ENCODE measurements around the gene DYSF. TPM values are rescaled to one million over a fixed set of nuclear protein-coding genes. Genes with fewer than 3 reads are reported as not detected.

DYSF gene
- total RNA-seq, 4 donors from 2014 or later: 3.7 to 18.7 (median 10.6) TPM

GRCh38 chr2:71614976-71615766 lies 161.8 kb downstream of the DYSF start:
- DNase-seq: peak; percentile 37
- no peak overlapping the region for H3K4me3 ChIP-seq
- H3K36me3 ChIP-seq: no peaks in the 10 kb centered on the region
- H3K27ac ChIP-seq: peak overlapping the region; percentile 47 to 56 (median 51)
- intact Hi-C loops (cut with DNase I; ENCODE audit: low total_unique reads): loop anchor here (5.0 kb wide), 1 partner anchor 527 kb away; no protein-coding TSS in a partner anchor
- in situ Hi-C loops (cut with MboI; ENCODE audit: low pct_ligation_motif_present in 1 of 4, low pct_unique_long_range_greater_than_20kb in 1 of 4, low sequenced_read_pairs in 3 of 4): no loop called here
- TF ChIP-seq EP300 (IDR thresholded peaks at IDR 0.05; ENCODE audit: low read depth) (no peak), POLR2AphosphoS5 (IDR thresholded peaks at IDR 0.05) (peak in 1 of 3 donors; percentile 36), POLR2A (IDR thresholded peaks at IDR 0.05) (no peak)
- TF ChIP-seq, protein P1, sequence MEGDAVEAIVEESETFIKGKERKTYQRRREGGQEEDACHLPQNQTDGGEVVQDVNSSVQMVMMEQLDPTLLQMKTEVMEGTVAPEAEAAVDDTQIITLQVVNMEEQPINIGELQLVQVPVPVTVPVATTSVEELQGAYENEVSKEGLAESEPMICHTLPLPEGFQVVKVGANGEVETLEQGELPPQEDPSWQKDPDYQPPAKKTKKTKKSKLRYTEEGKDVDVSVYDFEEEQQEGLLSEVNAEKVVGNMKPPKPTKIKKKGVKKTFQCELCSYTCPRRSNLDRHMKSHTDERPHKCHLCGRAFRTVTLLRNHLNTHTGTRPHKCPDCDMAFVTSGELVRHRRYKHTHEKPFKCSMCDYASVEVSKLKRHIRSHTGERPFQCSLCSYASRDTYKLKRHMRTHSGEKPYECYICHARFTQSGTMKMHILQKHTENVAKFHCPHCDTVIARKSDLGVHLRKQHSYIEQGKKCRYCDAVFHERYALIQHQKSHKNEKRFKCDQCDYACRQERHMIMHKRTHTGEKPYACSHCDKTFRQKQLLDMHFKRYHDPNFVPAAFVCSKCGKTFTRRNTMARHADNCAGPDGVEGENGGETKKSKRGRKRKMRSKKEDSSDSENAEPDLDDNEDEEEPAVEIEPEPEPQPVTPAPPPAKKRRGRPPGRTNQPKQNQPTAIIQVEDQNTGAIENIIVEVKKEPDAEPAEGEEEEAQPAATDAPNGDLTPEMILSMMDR (IDR thresholded peaks at IDR 0.05): no peak
- WGBS, 2 donors (ENCODE audit: low coverage in 1 of 2): 73% methylated on average over 9 of the region's 9 CpGs; no CpG with 5 or more reads in 1 of the 2 donors
- no peaks in the 10 kb centered on the region for H3K27me3 ChIP-seq
- H3K9me3 ChIP-seq: no peaks in the 10 kb centered on the region
- peaks cover 0 to 13% (median 9%) of the 10 kb centered on the region in 4 donors for H3K4me1 ChIP-seq

- intact Hi-C loops (cut with DNase I; ENCODE audit: low total_unique reads): no loop called here
- 79 to 91% methylated on average over 7 to 13 of the region's 13 CpGs for WGBS, 2 donors (ENCODE audit: low coverage in 1 of 2)
Observed at GRCh38 chr2:71615767-71616730, 162.7 kb downstream of the DYSF start.

DNA sequence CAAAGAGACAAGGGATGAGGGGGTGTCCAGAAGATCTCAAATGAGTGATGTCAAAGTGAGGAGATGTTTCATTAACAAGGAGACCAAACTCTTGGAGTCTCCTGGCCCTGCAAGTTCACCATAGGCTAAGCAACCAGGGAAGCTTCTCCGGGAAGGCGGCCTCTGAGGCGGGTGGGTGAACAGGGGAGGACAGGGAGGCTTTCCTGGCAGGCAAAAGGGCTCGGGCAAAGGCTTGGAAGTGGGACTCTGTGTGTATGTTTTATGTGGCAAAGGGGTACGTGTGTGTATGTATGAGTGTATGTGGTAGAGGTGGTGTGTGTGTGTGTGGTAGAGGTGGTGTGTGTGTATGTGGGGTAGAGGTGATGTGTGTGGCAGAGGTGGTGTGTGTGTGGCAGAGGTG lies 163.9 kb downstream of the DYSF start:
- H3K9me3 ChIP-seq: no peaks in the 10 kb centered on the region
- TF ChIP-seq EP300 (IDR thresholded peaks at IDR 0.05; ENCODE audit: low read depth) (no peak), POLR2A (IDR thresholded peaks at IDR 0.05) (no peak), POLR2AphosphoS5 (IDR thresholded peaks at IDR 0.05) (no peak)
- TF ChIP-seq, protein P1 (IDR thresholded peaks at IDR 0.05): no peak
- no peak overlapping the region for H3K4me3 ChIP-seq
- WGBS, 2 donors (ENCODE audit: low coverage in 1 of 2): 89 to 97% methylated on average over 3 to 5 of the region's 5 CpGs
- no peak for DNase-seq
- peaks cover 0 to 13% (median 9%) of the 10 kb centered on the region in 4 donors for H3K4me1 ChIP-seq
- intact Hi-C loops (cut with DNase I; ENCODE audit: low total_unique reads): no loop called here
- H3K27ac ChIP-seq: no peak overlapping the region
- no peaks in the 10 kb centered on the region for H3K36me3 ChIP-seq
- in situ Hi-C loops (cut with MboI; ENCODE audit: low pct_ligation_motif_present in 1 of 4, low pct_unique_long_range_greater_than_20kb in 1 of 4, low sequenced_read_pairs in 3 of 4): no loop called here
- H3K27me3 ChIP-seq: no peaks in the 10 kb centered on the region

More at GRCh38 chr2:71615767-71616730, 162.7 kb downstream of the DYSF start:
- Histone ChIP-seq H3K9me3 (no peaks in the 10 kb centered on the region), H3K4me3 (no peak overlapping the region), H3K27me3 (no peaks in the 10 kb centered on the region), H3K36me3 (no peaks in the 10 kb centered on the region), H3K4me1 (peaks cover 0 to 13% (median 9%) of the 10 kb centered on the region in 4 donors), H3K27ac (peak overlapping the region in 3 of 4 donors; percentile 47 to 56 (median 52))
- TF ChIP-seq EP300 (IDR thresholded peaks at IDR 0.05; ENCODE audit: low read depth) (no peak), POLR2AphosphoS5 (IDR thresholded peaks at IDR 0.05) (no peak), POLR2A (IDR thresholded peaks at IDR 0.05) (no peak)
- TF ChIP-seq, protein P1 (IDR thresholded peaks at IDR 0.05): no peak
- no peak for DNase-seq
- in situ Hi-C loops (cut with MboI; ENCODE audit: low pct_ligation_motif_present in 1 of 4, low pct_unique_long_range_greater_than_20kb in 1 of 4, low sequenced_read_pairs in 3 of 4): no loop called here

Data from transverse colon (tissue), 4 donors.